ENCODE measurements around the gene FGF14. TPM values are rescaled to one million over a fixed set of nuclear protein-coding genes. Genes with fewer than 3 reads are reported as not detected.
A peak's percentile ranks its signal among the peaks of the same experiment; 100 is the strongest.
"Not testable (repeated sequence)": the region's sequence is repeated elsewhere in the genome, so short reads cannot be mapped to it uniquely, and the experiment has no call there.

FGF14 gene
- total RNA-seq, 2 donors from 2014 or later: 0.70 to 0.92 TPM

- intact Hi-C loops (cut with DNase I, micrococcal nuclease): no loop called here
- DNase-seq: no peak
- ATAC-seq: no peak
Measured at GRCh38 chr13:102103469-102103868, 298.4 kb downstream of the FGF14 start.

DNA sequence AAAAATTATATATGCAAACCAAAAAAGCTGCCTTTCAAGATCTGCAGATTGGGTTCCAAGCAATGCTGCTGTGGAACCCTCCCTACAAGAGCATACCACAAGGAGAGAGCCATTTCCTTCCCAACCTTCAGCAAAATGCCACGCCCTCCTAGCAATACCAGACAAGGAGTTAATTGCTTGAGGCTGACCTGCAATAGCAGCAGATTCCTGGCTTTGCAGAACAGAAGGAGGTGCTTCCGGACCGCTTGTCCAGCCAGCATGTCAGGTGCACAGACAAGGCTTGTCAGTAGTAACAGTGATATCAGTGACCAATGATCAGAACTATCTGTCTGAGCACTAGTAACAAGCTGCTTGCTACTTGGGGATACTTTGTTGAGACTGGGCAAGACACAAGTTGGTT lies 301.6 kb downstream of the FGF14 start:
- ATAC-seq (no peak), DNase-seq (no peak)
- intact Hi-C loops (cut with DNase I, micrococcal nuclease): no loop called here

DNA sequence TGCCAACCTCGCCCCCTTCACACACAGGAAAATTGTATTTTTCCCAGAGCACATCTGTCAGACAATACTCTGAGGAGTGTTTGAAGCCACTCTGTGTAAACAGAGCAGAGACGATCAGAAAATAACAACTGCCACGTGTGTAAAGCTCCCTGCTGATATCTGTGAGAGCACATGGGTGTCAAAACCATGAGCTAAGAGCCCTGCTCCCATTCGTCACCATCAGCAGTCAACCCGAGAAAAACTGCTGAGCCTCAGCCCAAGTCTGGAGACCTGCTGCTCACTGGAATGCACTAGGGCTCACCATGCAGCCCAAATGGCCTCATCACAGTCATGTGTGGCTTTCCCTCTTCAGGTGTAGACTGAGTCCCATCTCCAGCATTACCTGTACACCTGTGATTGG lies 304.1 kb downstream of the FGF14 start:
- ATAC-seq (no peak), DNase-seq (no peak)
- intact Hi-C loops (cut with DNase I, micrococcal nuclease): no loop called here

DNA sequence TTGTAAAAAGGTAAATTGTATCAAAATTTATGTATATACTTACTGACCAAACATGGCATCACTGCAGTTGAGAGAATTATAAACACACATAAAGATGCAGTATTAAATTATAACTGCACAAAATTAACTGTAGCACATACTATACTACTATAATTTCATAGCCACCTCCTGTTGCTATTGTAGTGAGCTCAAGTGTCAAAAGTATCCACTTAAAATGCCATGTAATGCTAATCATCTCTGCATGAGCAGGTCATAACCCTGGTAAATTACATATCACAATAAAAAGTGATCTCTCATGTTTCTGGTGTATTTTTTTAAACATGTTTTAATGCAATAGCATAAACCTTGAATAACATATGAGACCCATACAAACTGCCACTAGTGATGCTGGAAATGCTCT lies 308.6 kb downstream of the FGF14 start:
- DNase-seq; ATAC-seq; intact Hi-C loops (cut with DNase I, micrococcal nuclease): not testable (repeated sequence)

DNA sequence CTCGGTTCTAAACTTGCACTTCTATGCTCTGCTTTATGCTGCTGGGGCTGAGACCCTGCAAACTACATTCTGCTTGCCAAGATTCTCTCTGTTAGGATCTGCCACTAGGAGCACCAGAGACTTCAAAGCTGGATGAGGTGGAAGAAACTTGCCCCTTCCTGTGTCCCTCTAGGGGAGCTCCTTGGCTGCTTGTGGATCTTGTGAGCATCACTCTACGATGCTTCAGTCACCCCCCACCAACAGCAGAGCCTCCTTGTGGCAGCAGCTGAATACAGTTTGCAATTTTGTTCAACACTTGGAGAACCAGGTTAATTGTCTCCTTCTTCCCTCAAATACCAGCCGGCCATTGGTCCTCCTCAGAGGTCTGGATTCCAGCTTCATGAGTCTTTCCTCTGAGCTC lies 310.6 kb downstream of the FGF14 start:
- no peak for DNase-seq
- no peak for ATAC-seq
- intact Hi-C loops (cut with DNase I, micrococcal nuclease): no loop called here

DNA sequence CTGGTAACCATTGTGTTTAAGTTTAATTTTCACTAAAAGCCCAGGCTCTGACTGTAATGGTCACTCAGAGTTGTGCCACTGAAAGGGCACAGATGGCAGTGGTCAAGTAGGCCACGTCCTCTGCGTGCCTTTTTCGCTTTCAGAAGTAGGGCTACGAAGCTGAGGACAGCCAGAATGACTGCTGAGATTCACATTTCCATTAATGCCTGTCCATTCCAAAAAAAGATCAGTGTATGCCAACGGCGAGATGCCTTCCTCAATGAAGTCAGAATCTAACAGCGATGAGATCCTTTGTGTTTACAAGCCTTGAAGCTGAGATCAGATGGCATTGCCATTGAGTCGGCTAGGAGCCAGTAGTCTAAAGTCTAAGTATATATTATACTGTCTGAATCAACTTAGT lies 311.3 kb downstream of the FGF14 start:
- intact Hi-C loops (cut with DNase I, micrococcal nuclease): no loop called here
- DNase-seq: no peak
- ATAC-seq: no peak

GRCh38 chr13:102089722-102090121 lies 312.1 kb downstream of the FGF14 start:
- no peak for DNase-seq
- no peak for ATAC-seq
- intact Hi-C loops (cut with DNase I, micrococcal nuclease): no loop called here

DNA sequence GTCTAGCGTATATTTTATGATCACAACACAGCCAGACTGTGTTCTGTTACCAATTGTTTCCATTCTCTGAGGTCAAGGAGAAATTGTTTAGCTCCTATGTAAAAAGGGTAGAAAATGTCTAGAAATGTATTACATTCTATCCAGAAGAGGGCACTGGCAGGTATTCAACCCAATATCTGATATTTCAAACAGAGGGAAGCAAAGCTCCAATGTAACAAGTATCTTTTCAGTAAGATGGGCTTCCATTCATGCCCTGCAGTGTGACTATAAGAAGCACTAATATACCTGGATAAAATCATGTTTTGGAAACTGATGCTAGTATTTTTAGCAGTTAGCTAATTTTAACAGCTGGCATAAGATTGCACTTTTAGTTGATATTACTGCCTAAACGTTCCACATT lies 312.7 kb downstream of the FGF14 start:
- no peak for ATAC-seq
- no peak for DNase-seq
- intact Hi-C loops (cut with DNase I, micrococcal nuclease): no loop called here

- ATAC-seq: no peak
- intact Hi-C loops (cut with DNase I, micrococcal nuclease): no loop called here
- no peak for DNase-seq
Measured at GRCh38 chr13:102073251-102073650, 328.6 kb downstream of the FGF14 start.

DNA sequence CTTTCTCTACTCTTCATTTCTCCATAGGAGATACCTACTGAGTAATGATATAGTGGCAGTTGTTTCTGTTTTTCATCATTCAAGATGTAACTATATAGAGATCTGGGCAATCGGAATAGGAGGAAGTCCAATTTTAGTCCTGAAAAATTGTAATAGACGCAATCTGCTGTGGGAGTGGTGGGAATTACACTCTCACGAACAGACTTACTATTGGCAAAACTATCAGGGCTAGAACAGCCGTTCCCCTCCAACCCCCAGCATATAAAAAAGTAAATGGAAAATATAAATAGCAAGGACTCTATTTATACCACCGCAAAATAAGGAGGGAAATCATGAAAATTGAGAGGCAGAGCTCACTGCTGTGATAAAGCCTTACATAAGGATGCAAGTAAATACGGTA lies 330.1 kb downstream of the FGF14 start:
- intact Hi-C loops (cut with DNase I, micrococcal nuclease): no loop called here
- DNase-seq: no peak
- ATAC-seq: no peak

GRCh38 chr13:102068323-102068722 lies 333.5 kb downstream of the FGF14 start:
- intact Hi-C loops (cut with DNase I, micrococcal nuclease); DNase-seq; ATAC-seq: not testable (repeated sequence)

GRCh38 chr13:102055090-102055779 lies 346.6 kb downstream of the FGF14 start:
- ATAC-seq: peak; percentile 83

GRCh38 chr13:102049853-102050252 lies 352.0 kb downstream of the FGF14 start:
- intact Hi-C loops (cut with DNase I, micrococcal nuclease): no loop called here
- peak; percentile 97 for ATAC-seq
- DNase-seq: no peak

More at GRCh38 chr13:102055090-102055779, 346.6 kb downstream of the FGF14 start:
- intact Hi-C loops (cut with DNase I, micrococcal nuclease): no loop called here
- no peak for DNase-seq

DNA sequence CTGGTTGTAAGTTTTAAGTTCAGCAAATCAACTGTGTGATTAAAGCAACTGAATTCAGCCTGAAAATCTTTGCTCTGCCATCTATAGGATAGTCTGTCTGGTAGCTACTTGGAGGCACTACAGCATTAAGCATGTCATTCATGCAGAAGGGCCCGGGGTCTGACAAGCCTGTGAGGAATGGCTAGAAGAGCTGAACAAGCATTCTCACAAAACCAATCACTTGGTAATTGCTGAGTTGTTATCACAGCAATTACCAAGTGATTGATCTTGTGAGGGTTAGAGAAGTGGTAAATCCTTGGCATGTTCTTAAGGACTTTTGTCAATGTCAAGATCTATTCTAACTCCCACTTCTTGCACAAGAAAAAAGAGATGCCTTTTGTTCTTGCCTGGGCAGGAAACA lies 356.1 kb downstream of the FGF14 start:
- no peak for ATAC-seq
- intact Hi-C loops (cut with DNase I, micrococcal nuclease): no loop called here
- no peak for DNase-seq

GRCh38 chr13:102042746-102043145 lies 359.1 kb downstream of the FGF14 start:
- ATAC-seq (no peak), DNase-seq (no peak)
- intact Hi-C loops (cut with DNase I, micrococcal nuclease): no loop called here

- ATAC-seq (peak; percentile 92), DNase-seq (no peak)
- intact Hi-C loops (cut with DNase I, micrococcal nuclease): no loop called here
Measured at GRCh38 chr13:102041544-102041943, 360.3 kb downstream of the FGF14 start.

DNA sequence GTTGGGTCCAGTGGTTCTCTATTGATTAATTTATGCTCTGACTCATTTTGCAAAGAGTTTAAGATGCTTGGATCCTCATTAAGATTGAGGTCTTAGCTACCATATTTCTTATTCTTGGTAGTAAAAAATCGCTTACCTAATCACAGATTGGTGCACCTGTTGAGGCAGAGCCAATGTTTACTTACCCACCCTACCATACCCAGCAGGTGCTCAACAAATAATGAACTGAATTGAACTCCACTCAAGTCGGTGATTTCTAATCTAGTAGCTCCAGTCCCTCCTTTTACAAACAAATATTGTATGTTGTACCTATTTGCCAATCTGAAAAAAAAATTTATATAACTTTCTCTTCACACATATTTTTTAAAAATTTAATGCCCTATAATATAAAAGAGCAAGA lies 361.0 kb downstream of the FGF14 start:
- intact Hi-C loops (cut with DNase I, micrococcal nuclease): no loop called here
- ATAC-seq (peak; percentile 62), DNase-seq (no peak)

- ATAC-seq: no peak
- intact Hi-C loops (cut with DNase I, micrococcal nuclease): no loop called here
- DNase-seq: no peak
Measured at GRCh38 chr13:102039264-102039663, 362.6 kb downstream of the FGF14 start.

DNA sequence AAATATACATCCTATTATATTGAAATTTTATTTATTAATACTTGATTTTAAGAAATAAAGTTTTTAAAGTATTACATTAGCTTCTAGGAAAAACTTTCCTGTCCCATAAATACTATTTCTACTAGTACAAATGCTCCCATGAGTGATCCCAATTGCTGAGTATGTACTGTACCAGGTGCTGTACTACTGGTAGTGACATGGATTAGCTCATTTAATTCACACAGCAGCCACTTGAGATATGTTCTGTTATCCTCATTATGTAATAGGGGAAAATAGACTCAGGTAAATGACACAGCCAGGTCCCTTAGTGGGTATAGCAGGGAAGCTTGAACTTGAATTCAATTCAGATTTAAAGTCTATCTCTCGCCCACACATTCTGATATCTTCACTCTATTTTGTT lies 363.1 kb downstream of the FGF14 start:
- intact Hi-C loops (cut with DNase I, micrococcal nuclease): no loop called here
- no peak for DNase-seq
- ATAC-seq: no peak

DNA sequence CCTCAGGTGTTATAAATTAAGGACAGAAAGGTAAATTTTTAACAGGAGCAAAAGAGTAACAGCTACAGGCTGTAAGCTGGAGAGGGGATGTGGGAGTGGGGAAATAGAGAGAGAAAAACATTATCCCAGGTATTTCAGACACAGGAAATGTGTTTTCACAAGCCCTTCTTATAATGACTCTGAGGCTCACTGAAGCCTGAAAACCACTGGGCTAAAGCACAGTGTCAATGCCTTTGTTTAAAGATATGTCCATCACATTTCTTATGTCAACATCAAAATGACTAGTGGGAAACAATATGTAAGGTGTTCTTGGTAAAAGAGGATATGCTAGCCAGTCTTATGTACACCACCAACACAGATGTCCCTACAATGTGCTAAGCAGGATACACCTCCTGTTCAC lies 365.9 kb downstream of the FGF14 start:
- intact Hi-C loops (cut with DNase I, micrococcal nuclease): no loop called here
- no peak for DNase-seq
- ATAC-seq: no peak

GRCh38 chr13:102033857-102034331 lies 368.0 kb downstream of the FGF14 start:
- DNase-seq (no peak), ATAC-seq (no peak)
- intact Hi-C loops (cut with DNase I, micrococcal nuclease): no loop called here

Data from left colon (tissue), 2 donors.